Neural cell (in vitro differentiated cells): ENCODE data around the gene BRD7.

ENCODE experiments used
- MXI1 ChIP-seq: fragments of 450-650 bp; conservative IDR thresholded peaks from 2 replicates; pipeline ENCODE4 v1.6.1; 2014; ENCODE audit warnings: antibody characterized with exemption, mild to moderate bottlenecking; ENCODE audit not compliant: poor library complexity, severe bottlenecking
- REST ChIP-seq: IDR thresholded peaks from 2 replicates; pipeline ENCODE4 v1.6.1; 2012; ENCODE audit warnings: borderline replicate concordance
- SMC3 ChIP-seq: fragments of 450-650 bp; conservative IDR thresholded peaks from 2 replicates; pipeline ENCODE4 v1.6.1; 2014; ENCODE audit warnings: antibody characterized with exemption, mild to moderate bottlenecking, moderate library complexity; ENCODE audit not compliant: poor library complexity
- TF ChIP-seq, protein P1 (sequence below): fragments of 450-650 bp; IDR thresholded peaks from 2 replicates; pipeline ENCODE4 v1.5.1; 2014; ENCODE audit warnings: antibody characterized with exemption, mild to moderate bottlenecking, moderate library complexity; ENCODE audit not compliant: poor library complexity, severe bottlenecking

GRCh38 chr16:50275098-50275415, 93.7 kb downstream of the BRD7 start:
- TF ChIP-seq REST (no peak), SMC3 (no peak), MXI1 (no peak)
- TF ChIP-seq, protein P1, sequence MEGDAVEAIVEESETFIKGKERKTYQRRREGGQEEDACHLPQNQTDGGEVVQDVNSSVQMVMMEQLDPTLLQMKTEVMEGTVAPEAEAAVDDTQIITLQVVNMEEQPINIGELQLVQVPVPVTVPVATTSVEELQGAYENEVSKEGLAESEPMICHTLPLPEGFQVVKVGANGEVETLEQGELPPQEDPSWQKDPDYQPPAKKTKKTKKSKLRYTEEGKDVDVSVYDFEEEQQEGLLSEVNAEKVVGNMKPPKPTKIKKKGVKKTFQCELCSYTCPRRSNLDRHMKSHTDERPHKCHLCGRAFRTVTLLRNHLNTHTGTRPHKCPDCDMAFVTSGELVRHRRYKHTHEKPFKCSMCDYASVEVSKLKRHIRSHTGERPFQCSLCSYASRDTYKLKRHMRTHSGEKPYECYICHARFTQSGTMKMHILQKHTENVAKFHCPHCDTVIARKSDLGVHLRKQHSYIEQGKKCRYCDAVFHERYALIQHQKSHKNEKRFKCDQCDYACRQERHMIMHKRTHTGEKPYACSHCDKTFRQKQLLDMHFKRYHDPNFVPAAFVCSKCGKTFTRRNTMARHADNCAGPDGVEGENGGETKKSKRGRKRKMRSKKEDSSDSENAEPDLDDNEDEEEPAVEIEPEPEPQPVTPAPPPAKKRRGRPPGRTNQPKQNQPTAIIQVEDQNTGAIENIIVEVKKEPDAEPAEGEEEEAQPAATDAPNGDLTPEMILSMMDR: no peak
